ENCODE measurements around the gene ADAMTS3. TPM values are rescaled to one million over a fixed set of nuclear protein-coding genes. Genes with fewer than 3 reads are reported as not detected.
A peak's percentile ranks its signal among the peaks of the same experiment; 100 is the strongest.

The ADAMTS3 gene
- total RNA-seq, 1 donor, result 2.2 TPM

- no peak for DNase-seq (ENCODE audit: insufficient read length, low spot score, missing footprints)
- no peak for TF ChIP-seq CTCF (IDR thresholded peaks at IDR 0.05; ENCODE audit: extremely low read depth, low read depth, low read length)
- H3K27ac ChIP-seq (ENCODE audit: low read depth, low read length), result no peak overlapping the region
Observed at GRCh38 chr4:72500214-72500613, 68.8 kb downstream of the ADAMTS3 start.

GRCh38 chr4:72496119-72496518 is 72.9 kb downstream of the ADAMTS3 start:
- peak; percentile 30 for TF ChIP-seq CTCF (IDR thresholded peaks at IDR 0.05; ENCODE audit: extremely low read depth, low read depth, low read length)
- Histone ChIP-seq H3K27ac (ENCODE audit: low read depth, low read length) (no peak overlapping the region), H3K4me1 (ENCODE audit: insufficient read depth, low read length) (no peaks in the 10 kb centered on the region), H3K27me3 (ENCODE audit: insufficient read depth, low read length) (no peaks in the 10 kb centered on the region), H3K79me2 (ENCODE audit: insufficient read depth, low read length) (no peaks in the 10 kb centered on the region), H3K9me3 (ENCODE audit: low read depth, low read length) (no peaks in the 10 kb centered on the region), H3K4me2 (ENCODE audit: insufficient read depth, low read length) (no peak overlapping the region), H3K4me3 (ENCODE audit: insufficient read depth, low read length) (no peak overlapping the region), H4K20me1 (ENCODE audit: insufficient read depth, low read length) (no peaks in the 10 kb centered on the region), H3K36me3 (ENCODE audit: insufficient read depth, low read length) (no peaks in the 10 kb centered on the region), H2AFZ (ENCODE audit: low read length) (no peak overlapping the region)
- DNase-seq (ENCODE audit: insufficient read length, low spot score, missing footprints), result no peak

More at GRCh38 chr4:72500214-72500613, 68.8 kb downstream of the ADAMTS3 start:
- Histone ChIP-seq H3K79me2 (ENCODE audit: insufficient read depth, low read length) (no peaks in the 10 kb centered on the region), H2AFZ (ENCODE audit: low read length) (no peak overlapping the region), H3K36me3 (ENCODE audit: insufficient read depth, low read length) (no peaks in the 10 kb centered on the region), H3K4me3 (ENCODE audit: insufficient read depth, low read length) (no peak overlapping the region), H3K9me3 (ENCODE audit: low read depth, low read length) (no peaks in the 10 kb centered on the region), H3K27me3 (ENCODE audit: insufficient read depth, low read length) (no peaks in the 10 kb centered on the region), H4K20me1 (ENCODE audit: insufficient read depth, low read length) (no peaks in the 10 kb centered on the region), H3K4me1 (ENCODE audit: insufficient read depth, low read length) (no peaks in the 10 kb centered on the region), H3K4me2 (ENCODE audit: insufficient read depth, low read length) (no peak overlapping the region)

- Histone ChIP-seq H3K4me1 (ENCODE audit: insufficient read depth, low read length) (peaks cover 3% of the 10 kb centered on the region), H3K79me2 (ENCODE audit: insufficient read depth, low read length) (no peaks in the 10 kb centered on the region), H3K36me3 (ENCODE audit: insufficient read depth, low read length) (no peaks in the 10 kb centered on the region), H3K27me3 (ENCODE audit: insufficient read depth, low read length) (no peaks in the 10 kb centered on the region), H3K4me3 (ENCODE audit: insufficient read depth, low read length) (no peak overlapping the region), H2AFZ (ENCODE audit: low read length) (no peak overlapping the region), H3K27ac (ENCODE audit: low read depth, low read length) (no peak overlapping the region), H3K4me2 (ENCODE audit: insufficient read depth, low read length) (no peak overlapping the region), H3K9me3 (ENCODE audit: low read depth, low read length) (no peaks in the 10 kb centered on the region), H4K20me1 (ENCODE audit: insufficient read depth, low read length) (no peaks in the 10 kb centered on the region)
- TF ChIP-seq CTCF (IDR thresholded peaks at IDR 0.05; ENCODE audit: extremely low read depth, low read depth, low read length), result no peak
- no peak for DNase-seq (ENCODE audit: insufficient read length, low spot score, missing footprints)
Observed at GRCh38 chr4:72494156-72494555, 74.9 kb downstream of the ADAMTS3 start.

- no peak overlapping the region for H3K27ac ChIP-seq (ENCODE audit: low read depth, low read length)
- peak overlapping the region; percentile 19 for H2AFZ ChIP-seq (ENCODE audit: low read length)
- no peak overlapping the region for H3K4me3 ChIP-seq (ENCODE audit: insufficient read depth, low read length)
- TF ChIP-seq CTCF (IDR thresholded peaks at IDR 0.05; ENCODE audit: extremely low read depth, low read depth, low read length), result no peak
- H3K4me1 ChIP-seq (ENCODE audit: insufficient read depth, low read length), result peaks cover 6% of the 10 kb centered on the region
- H3K4me2 ChIP-seq (ENCODE audit: insufficient read depth, low read length), result no peak overlapping the region
- H3K79me2 ChIP-seq (ENCODE audit: insufficient read depth, low read length), result no peaks in the 10 kb centered on the region
- H3K9me3 ChIP-seq (ENCODE audit: low read depth, low read length), result no peaks in the 10 kb centered on the region
- H3K27me3 ChIP-seq (ENCODE audit: insufficient read depth, low read length), result no peaks in the 10 kb centered on the region
- no peaks in the 10 kb centered on the region for H4K20me1 ChIP-seq (ENCODE audit: insufficient read depth, low read length)
- no peak for DNase-seq (ENCODE audit: insufficient read length, low spot score, missing footprints)
- no peaks in the 10 kb centered on the region for H3K36me3 ChIP-seq (ENCODE audit: insufficient read depth, low read length)
Observed at GRCh38 chr4:72489267-72489666, 79.8 kb downstream of the ADAMTS3 start.

All from osteoblast (primary cell).